Neural cell (in vitro differentiated cells): ENCODE measurements around the gene DNM3.

Experiments used
- EP300 ChIP-seq: fragments of 450-650 bp; conservative IDR thresholded peaks from 2 replicates; pipeline ENCODE4 v1.6.1; 2014; ENCODE audit warnings: antibody characterized with exemption, mild to moderate bottlenecking, moderate library complexity; ENCODE audit not compliant: poor library complexity, severe bottlenecking
- EZH2 ChIP-seq: fragments of 200-600, 300-800 bp; shearing (Covaris generic), sonication (generic); IDR thresholded peaks from 2 replicates; pipeline ENCODE4 v1.6.1; 2014; ENCODE audit warnings: antibody characterized with exemption, low read length, borderline replicate concordance, mild to moderate bottlenecking; ENCODE audit not compliant: insufficient read depth, poor library complexity, severe bottlenecking
- MXI1 ChIP-seq: fragments of 450-650 bp; conservative IDR thresholded peaks from 2 replicates; pipeline ENCODE4 v1.6.1; 2014; ENCODE audit warnings: antibody characterized with exemption, mild to moderate bottlenecking; ENCODE audit not compliant: poor library complexity, severe bottlenecking
- POLR2AphosphoS5 ChIP-seq: IDR thresholded peaks from 2 replicates; pipeline ENCODE4 v1.6.1; 2012
- RAD21 ChIP-seq: fragments of 450-650 bp; conservative IDR thresholded peaks from 2 replicates; pipeline ENCODE4 v1.6.1; 2014; ENCODE audit warnings: antibody characterized with exemption, mild to moderate bottlenecking, moderate library complexity
- REST ChIP-seq: IDR thresholded peaks from 2 replicates; pipeline ENCODE4 v1.6.1; 2012; ENCODE audit warnings: borderline replicate concordance
- SMC3 ChIP-seq: fragments of 450-650 bp; conservative IDR thresholded peaks from 2 replicates; pipeline ENCODE4 v1.6.1; 2014; ENCODE audit warnings: antibody characterized with exemption, mild to moderate bottlenecking, moderate library complexity; ENCODE audit not compliant: poor library complexity
- TF ChIP-seq, protein P1 (sequence below): fragments of 450-650 bp; IDR thresholded peaks from 2 replicates; pipeline ENCODE4 v1.5.1; 2014; ENCODE audit warnings: antibody characterized with exemption, mild to moderate bottlenecking, moderate library complexity; ENCODE audit not compliant: poor library complexity, severe bottlenecking

GRCh38 chr1:172341697-172342096 lies 500.4 kb downstream of the DNM3 start:
- TF ChIP-seq, protein P1, sequence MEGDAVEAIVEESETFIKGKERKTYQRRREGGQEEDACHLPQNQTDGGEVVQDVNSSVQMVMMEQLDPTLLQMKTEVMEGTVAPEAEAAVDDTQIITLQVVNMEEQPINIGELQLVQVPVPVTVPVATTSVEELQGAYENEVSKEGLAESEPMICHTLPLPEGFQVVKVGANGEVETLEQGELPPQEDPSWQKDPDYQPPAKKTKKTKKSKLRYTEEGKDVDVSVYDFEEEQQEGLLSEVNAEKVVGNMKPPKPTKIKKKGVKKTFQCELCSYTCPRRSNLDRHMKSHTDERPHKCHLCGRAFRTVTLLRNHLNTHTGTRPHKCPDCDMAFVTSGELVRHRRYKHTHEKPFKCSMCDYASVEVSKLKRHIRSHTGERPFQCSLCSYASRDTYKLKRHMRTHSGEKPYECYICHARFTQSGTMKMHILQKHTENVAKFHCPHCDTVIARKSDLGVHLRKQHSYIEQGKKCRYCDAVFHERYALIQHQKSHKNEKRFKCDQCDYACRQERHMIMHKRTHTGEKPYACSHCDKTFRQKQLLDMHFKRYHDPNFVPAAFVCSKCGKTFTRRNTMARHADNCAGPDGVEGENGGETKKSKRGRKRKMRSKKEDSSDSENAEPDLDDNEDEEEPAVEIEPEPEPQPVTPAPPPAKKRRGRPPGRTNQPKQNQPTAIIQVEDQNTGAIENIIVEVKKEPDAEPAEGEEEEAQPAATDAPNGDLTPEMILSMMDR = no peak
- no peak for TF ChIP-seq POLR2AphosphoS5
- TF ChIP-seq REST = no peak
- TF ChIP-seq EZH2 = no peak
- TF ChIP-seq SMC3 = no peak
- TF ChIP-seq RAD21 = no peak
- TF ChIP-seq MXI1 = no peak
- TF ChIP-seq EP300 = no peak
